HG02642 (cell line): ENCODE results near the gene E2F2.

Source experiments
- ATAC-seq: cut with Tn5 transposase; IDR thresholded peaks from one replicate; pipeline ENCODE4 v1.9.1; 2021; ENCODE audit warnings: mild to moderate bottlenecking; ENCODE audit not compliant: unreplicated experiment, poor library complexity

The E2F2 gene

GRCh38 chr1:23530747-23531561 lies at the start of gene E2F2:
TSS of gene E2F2 (minus strand) at chr1:23531233. CDS start at chr1:23530793, 440 bp downstream.
- peak; percentile 60 for ATAC-seq

- ATAC-seq: no peak
Observed at GRCh38 chr1:23578997-23579363, 47.9 kb upstream of the E2F2 start.

GRCh38 chr1:23578311-23578996 lies 47.4 kb upstream of the E2F2 start:
- no peak for ATAC-seq

GRCh38 chr1:23577056-23578004 lies 46.3 kb upstream of the E2F2 start:
- ATAC-seq: peak; percentile 86

GRCh38 chr1:23576338-23577055 lies 45.5 kb upstream of the E2F2 start:
- no peak for ATAC-seq

- ATAC-seq: no peak
Observed at GRCh38 chr1:23575226-23575810, 44.3 kb upstream of the E2F2 start.

GRCh38 chr1:23574265-23574754 lies 43.3 kb upstream of the E2F2 start:
- ATAC-seq: no peak

- ATAC-seq: no peak
Observed at GRCh38 chr1:23573574-23574182, 42.6 kb upstream of the E2F2 start.

- ATAC-seq: no peak
Observed at GRCh38 chr1:23571465-23571864, 40.4 kb upstream of the E2F2 start.

GRCh38 chr1:23570001-23570691 lies 39.1 kb upstream of the E2F2 start:
- no peak for ATAC-seq

GRCh38 chr1:23568608-23569383 lies 37.8 kb upstream of the E2F2 start:
- no peak for ATAC-seq

GRCh38 chr1:23567996-23568607 lies 37.1 kb upstream of the E2F2 start:
- no peak for ATAC-seq

- no peak for ATAC-seq
Observed at GRCh38 chr1:23567629-23567995, 36.6 kb upstream of the E2F2 start.

GRCh38 chr1:23566304-23566703 lies 35.3 kb upstream of the E2F2 start:
- ATAC-seq: no peak

GRCh38 chr1:23565776-23566175 lies 34.7 kb upstream of the E2F2 start:
- ATAC-seq: no peak

GRCh38 chr1:23564529-23565122 lies 33.6 kb upstream of the E2F2 start:
- ATAC-seq: no peak

GRCh38 chr1:23563755-23564374 lies 32.8 kb upstream of the E2F2 start:
- no peak for ATAC-seq
